Stimulated activated CD4-positive, alpha-beta T cell treated with anti-CD3 and anti-CD28 coated beads, Interleukin-12 subunit alpha, Interleukin-12 subunit beta, amount 100 ng/mL, for 48 hours (primary cell): ENCODE data around the gene AOAH.
"Not testable (repeated sequence)": the region's sequence is repeated elsewhere in the genome, so short reads cannot be mapped to it uniquely, and the experiment has no call there.

ENCODE experiments used
- DNase-seq, 3 donors: peaks; one replicate each; pipeline ENCODE4 v3.0.0-alpha.2; 2020; ENCODE audit warnings: low read depth in 2 of 3, low spot score in 1 of 3

The AOAH gene

DNA sequence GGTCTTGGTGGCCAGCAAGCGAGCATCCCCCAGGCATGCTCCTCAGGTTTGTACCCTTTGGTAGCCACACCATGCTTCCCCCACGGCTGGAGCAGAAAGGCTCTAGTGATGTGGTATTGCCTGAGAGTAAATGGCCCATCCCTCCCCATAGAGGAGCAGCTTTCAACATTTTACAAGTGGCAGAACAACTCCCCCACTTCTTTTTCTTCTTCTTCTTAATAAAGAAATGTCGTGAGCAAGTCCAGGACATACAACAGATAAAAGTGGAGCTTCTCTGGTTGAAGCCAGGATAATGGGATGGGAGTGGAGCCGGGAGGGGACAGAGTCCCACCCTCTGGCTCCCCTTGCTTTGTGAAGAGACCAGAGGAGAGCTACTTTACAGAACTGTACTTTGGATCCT is 203.2 kb downstream of the AOAH start:
- no peak for DNase-seq

GRCh38 chr7:36515847-36516246 is 208.4 kb downstream of the AOAH start:
- no peak for DNase-seq

DNA sequence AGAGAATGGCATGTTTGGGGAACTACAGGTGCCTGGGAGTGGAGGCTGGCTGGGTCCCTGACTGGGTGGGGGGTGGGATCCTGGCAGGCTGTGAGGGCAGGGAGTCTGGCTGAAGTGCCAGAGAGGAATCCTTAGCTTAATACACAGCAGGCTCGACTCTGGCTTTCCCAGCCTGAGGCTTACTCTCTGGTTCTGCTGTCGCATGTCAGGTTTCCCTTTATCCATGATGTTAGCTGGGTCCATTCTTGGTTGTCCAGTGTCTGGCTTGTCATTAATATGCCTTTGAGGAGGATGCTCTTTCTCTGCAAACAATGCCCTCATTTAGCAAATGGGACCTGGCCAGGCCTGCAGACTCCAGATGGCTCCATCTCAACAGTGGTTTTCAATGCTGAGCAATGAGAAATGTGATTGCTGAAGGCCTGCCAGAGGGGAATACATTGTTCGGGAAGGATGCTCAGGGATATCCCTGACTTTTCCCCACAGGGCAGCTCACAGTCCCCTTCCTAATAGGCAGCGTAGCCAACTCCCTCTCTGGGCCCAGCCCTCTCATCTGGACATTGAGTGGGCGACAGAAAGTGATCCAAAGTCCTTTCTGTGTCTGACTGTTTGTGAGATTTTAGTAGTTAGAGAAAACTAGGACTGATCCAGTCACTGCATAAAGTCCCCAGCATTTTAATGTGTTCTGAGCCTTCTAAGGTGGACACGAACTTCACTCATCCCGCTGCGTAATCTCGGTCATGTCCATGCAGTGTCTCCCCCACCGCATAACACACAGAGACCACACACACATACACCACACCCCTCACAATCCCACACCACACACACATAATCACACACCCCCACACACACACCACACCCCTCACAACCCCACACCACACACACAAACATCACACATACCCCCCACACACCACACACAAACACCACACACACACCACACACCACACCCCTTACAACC is 209.7 kb downstream of the AOAH start:
- DNase-seq: no peak

- DNase-seq: no peak
Observed at GRCh38 chr7:36513393-36513792, 210.9 kb downstream of the AOAH start.

GRCh38 chr7:36512616-36513015 is 211.7 kb downstream of the AOAH start:
- DNase-seq: no peak

GRCh38 chr7:36509962-36510361 is 214.3 kb downstream of the AOAH start:
- no peak for DNase-seq

DNA sequence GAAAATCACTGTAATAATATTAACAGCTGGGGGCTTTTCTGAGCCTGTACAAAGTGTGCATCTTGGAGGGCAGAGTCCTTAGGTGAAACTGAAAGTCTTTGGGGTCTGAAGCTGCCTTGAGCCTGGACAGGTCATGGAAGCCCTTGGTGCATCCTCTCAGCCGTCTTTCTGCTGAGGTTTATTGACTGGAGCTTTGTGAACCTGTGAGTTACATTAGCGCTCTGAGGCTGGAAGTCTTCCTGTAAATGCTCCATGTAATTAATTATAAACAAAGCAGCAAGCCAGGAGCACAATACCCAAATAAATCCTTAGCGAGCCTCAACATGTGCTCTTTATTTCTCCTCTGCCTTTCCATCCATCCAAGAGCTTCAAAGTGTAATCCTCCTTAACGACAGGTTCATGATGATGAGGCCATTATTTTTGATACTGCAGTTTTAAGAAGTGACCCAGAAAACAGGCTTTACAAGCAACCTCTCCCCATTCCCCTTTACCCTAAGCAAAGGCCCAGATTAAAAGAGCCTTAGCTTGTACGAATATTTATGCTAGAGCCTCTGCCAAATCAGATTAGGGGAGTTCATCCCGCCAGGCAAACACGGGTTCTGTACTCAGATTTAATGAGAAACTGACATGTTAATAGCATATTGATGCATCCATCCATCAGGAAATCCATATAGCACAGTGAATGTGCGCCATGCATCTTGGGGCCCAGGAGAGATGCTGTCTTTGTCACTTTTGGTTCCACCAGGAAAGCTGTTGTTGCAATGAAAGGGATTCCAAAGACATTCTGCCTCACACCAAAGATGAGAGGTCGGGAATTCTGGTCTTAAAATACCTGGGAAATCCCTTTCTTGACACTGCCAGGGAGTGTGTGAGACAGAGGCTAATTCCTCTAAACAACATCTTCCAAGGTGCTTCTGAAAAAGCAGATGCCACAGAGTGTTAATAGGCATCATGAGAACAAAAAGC is 216.5 kb downstream of the AOAH start:
- no peak for DNase-seq

GRCh38 chr7:36506820-36507219 is 217.5 kb downstream of the AOAH start:
- no peak for DNase-seq

- DNase-seq: no peak
Observed at GRCh38 chr7:36506130-36506798, 218.0 kb downstream of the AOAH start.

- not testable (repeated sequence) for DNase-seq
Observed at GRCh38 chr7:36504617-36505016, 219.7 kb downstream of the AOAH start.

- not testable (repeated sequence) for DNase-seq
Observed at GRCh38 chr7:36504216-36504615, 220.1 kb downstream of the AOAH start.

- DNase-seq: no peak
Observed at GRCh38 chr7:36497775-36498174, 226.5 kb downstream of the AOAH start.

- DNase-seq: not testable (repeated sequence)
Observed at GRCh38 chr7:36497176-36497575, 227.1 kb downstream of the AOAH start.

GRCh38 chr7:36496576-36496975 is 227.7 kb downstream of the AOAH start:
- DNase-seq: no peak

- DNase-seq: no peak
Observed at GRCh38 chr7:36491317-36491716, 233.0 kb downstream of the AOAH start.

DNA sequence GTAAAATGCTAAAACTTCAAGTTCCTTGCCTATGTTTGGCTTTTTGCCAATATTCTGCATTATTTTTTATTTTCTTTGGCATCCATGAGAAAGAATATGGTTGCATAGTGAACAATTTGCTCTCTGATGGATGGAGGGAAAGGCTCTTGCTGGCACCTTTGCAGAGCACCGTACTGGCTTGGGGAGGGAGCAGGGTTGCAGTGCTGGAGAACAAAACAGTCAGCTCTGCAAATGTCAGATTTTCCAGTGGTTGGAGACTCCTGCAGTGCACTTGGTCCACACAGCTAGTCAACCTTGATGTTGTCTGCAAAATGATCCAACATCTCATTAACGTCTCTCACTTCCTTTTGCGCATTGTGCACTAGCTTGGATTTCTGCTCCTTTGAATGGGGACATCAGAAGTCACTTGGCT is 233.9 kb downstream of the AOAH start:
- no peak for DNase-seq

DNA sequence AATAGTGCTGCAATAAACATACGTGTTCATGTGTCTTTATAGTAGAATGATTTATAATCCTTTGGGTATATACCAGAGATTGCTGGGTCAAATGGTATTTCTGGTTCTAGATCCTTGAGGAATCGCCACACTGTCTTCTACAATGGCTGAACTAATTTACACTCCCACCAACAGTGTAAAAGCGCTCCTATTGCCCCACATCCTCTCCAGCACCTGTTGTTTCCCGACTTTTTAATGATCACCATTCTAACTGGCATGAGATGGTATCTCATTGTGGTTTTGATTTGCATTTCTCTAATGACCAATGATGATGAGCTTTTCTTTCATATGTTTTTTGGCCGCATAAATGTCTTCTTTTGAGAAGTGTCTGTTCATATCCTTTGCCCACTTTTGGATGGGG is 235.6 kb downstream of the AOAH start:
- DNase-seq: not testable (repeated sequence)

DNA sequence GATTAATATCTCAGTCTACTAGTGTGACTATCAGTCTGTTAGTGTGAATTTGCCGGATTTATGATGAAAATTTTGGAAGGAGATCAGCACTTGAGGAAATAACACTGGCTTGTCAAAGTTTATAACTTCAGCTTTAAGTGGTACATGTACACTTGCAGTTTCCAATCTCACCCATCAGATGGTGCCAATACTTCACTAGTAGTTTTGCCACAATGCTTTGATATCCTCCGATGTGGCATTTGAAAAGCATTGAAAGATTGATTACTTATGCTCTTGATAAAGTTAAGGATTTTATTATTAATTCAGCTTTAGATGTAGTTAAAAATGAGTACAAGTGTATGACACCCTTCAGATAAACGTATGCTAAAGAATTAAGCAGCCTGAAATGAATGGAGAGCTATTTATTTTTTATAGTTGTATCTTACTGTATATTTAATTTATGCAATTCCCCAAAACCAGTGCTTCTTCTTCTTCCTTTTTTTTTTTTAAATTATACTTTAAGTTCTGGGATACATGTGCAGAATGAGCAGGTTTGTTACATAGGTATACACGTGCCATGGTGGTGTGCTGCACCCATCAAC is 236.4 kb downstream of the AOAH start:
- peak in 1 of 3 donors; percentile 50 for DNase-seq

- DNase-seq: no peak
Observed at GRCh38 chr7:36486336-36486735, 238.0 kb downstream of the AOAH start.

DNA sequence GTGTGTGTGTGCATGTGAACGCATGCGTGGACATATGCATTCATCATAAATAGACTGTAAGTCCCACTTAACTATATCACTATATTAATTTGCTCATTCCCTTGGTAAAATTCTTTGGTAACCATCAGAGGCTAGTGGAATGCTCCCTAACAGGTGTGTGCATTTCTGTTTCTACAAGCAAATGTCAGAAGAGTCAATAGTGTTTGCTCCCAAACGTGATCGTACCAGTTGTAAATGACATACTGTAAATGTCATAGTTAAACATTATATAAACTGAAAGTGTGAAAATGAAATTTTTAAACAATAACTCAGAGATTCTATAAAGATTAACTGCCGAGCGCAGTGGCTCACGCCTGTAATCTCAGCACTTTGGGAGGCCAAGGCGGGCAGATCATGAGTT is 240.0 kb downstream of the AOAH start:
- DNase-seq: no peak

DNA sequence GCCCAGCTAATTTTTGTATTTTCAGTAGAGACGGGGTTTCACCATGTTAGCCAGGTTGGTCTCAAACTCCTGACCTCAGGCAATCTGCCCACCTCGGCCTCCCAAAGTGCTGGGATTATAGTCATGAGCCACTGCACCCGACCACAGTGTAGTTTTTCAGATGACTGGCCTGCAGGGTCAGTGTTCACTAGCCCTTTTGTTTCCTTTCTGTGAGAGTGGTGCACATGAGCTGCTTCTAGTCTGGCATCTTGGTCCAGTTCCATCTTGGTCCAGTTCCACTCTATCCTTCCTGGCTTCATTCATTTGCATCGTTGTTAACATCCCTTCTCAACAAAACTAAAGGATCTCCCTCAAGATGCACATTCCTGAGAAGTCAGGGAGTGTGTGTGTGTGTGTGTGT is 240.4 kb downstream of the AOAH start:
- not testable (repeated sequence) for DNase-seq
